ENCODE data around the gene TACC2. TPM values are rescaled to one million over a fixed set of nuclear protein-coding genes. Genes with fewer than 3 reads are reported as not detected.

Gene TACC2
- total and polyA plus RNA-seq, 9 of the 15 experiments (the other 6 are each of a cell fraction or from before 2014, with no cell fraction given) = under 0.01 to 0.35 (median 0.03) TPM; not detected in 6

DNA sequence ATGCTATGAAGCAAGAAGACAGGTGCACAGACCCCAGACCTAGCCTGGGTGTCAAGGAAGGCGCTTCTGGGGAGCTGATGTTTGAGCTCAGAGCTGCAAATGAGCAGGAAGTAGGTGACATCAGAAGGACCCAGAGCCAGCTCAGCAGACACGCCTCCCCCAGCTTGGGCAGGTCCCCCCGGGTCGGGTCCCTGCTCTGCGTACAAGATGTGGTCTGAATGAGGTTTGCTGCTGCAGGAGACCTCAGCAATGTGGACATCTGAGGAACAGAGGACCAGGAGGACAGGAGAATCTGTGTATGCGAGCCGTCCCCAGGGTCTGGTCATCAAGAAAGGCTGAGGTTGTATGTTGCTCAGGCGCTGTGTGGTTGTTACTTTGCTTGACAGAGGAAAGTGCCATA, 51.8 kb downstream of the TACC2 start (continued):
- TF ChIP-seq, protein P1, sequence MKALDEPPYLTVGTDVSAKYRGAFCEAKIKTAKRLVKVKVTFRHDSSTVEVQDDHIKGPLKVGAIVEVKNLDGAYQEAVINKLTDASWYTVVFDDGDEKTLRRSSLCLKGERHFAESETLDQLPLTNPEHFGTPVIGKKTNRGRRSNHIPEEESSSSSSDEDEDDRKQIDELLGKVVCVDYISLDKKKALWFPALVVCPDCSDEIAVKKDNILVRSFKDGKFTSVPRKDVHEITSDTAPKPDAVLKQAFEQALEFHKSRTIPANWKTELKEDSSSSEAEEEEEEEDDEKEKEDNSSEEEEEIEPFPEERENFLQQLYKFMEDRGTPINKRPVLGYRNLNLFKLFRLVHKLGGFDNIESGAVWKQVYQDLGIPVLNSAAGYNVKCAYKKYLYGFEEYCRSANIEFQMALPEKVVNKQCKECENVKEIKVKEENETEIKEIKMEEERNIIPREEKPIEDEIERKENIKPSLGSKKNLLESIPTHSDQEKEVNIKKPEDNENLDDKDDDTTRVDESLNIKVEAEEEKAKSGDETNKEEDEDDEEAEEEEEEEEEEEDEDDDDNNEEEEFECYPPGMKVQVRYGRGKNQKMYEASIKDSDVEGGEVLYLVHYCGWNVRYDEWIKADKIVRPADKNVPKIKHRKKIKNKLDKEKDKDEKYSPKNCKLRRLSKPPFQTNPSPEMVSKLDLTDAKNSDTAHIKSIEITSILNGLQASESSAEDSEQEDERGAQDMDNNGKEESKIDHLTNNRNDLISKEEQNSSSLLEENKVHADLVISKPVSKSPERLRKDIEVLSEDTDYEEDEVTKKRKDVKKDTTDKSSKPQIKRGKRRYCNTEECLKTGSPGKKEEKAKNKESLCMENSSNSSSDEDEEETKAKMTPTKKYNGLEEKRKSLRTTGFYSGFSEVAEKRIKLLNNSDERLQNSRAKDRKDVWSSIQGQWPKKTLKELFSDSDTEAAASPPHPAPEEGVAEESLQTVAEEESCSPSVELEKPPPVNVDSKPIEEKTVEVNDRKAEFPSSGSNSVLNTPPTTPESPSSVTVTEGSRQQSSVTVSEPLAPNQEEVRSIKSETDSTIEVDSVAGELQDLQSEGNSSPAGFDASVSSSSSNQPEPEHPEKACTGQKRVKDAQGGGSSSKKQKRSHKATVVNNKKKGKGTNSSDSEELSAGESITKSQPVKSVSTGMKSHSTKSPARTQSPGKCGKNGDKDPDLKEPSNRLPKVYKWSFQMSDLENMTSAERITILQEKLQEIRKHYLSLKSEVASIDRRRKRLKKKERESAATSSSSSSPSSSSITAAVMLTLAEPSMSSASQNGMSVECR (CRISPR knock-in tag; IDR thresholded peaks at IDR 0.05) = no peak
- TF ChIP-seq THRAP3 (IDR thresholded peaks at IDR 0.05; ENCODE audit: borderline replicate concordance) (no peak), ZNF644 (tag; IDR thresholded peaks at IDR 0.05; ENCODE audit: low read depth) (no peak)
- TF ChIP-seq, protein P2, sequence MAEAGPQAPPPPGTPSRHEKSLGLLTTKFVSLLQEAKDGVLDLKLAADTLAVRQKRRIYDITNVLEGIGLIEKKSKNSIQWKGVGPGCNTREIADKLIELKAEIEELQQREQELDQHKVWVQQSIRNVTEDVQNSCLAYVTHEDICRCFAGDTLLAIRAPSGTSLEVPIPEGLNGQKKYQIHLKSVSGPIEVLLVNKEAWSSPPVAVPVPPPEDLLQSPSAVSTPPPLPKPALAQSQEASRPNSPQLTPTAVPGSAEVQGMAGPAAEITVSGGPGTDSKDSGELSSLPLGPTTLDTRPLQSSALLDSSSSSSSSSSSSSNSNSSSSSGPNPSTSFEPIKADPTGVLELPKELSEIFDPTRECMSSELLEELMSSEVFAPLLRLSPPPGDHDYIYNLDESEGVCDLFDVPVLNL (CRISPR knock-in tag; IDR thresholded peaks at IDR 0.05; ENCODE audit: low read depth) = no peak
- TF ChIP-seq, protein P3, sequence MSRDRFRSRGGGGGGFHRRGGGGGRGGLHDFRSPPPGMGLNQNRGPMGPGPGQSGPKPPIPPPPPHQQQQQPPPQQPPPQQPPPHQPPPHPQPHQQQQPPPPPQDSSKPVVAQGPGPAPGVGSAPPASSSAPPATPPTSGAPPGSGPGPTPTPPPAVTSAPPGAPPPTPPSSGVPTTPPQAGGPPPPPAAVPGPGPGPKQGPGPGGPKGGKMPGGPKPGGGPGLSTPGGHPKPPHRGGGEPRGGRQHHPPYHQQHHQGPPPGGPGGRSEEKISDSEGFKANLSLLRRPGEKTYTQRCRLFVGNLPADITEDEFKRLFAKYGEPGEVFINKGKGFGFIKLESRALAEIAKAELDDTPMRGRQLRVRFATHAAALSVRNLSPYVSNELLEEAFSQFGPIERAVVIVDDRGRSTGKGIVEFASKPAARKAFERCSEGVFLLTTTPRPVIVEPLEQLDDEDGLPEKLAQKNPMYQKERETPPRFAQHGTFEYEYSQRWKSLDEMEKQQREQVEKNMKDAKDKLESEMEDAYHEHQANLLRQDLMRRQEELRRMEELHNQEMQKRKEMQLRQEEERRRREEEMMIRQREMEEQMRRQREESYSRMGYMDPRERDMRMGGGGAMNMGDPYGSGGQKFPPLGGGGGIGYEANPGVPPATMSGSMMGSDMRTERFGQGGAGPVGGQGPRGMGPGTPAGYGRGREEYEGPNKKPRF (IDR thresholded peaks at IDR 0.05; ENCODE audit: low read depth, low read length) = no peak
